HCT116 (cell line): ENCODE data around the gene APBA2. TPM values are rescaled to one million over a fixed set of nuclear protein-coding genes. Genes with fewer than 3 reads are reported as not detected.

Experiments used
- ATAC-seq: fragments of 200-7000 bp; cut with Tn5 transposase; 2 replicates; pipeline ENCODE4 v1.9.1; 2020; ENCODE audit warnings: mild to moderate bottlenecking, moderate library complexity
- BruUV-seq: library from RNA; stranded (reverse); fragments of 400-500 nt; replicated peaks from 2 replicates; lab custom pipeline; 2021; lab: Mats Ljungman, UMichigan
- CTCF ChIA-PET: fragments of 300-600 bp; sonication (Branson Sonifier 250); formaldehyde crosslinking; loops from one replicate; lab custom pipeline; 2021; ENCODE audit warnings: antibody characterized with exemption; lab: Charles Lee
- POLR2A ChIA-PET: fragments of 300-600, 350-600 bp; sonication (Branson Sonifier 250); formaldehyde crosslinking; loops from one replicate; lab custom pipeline; 2021; ENCODE audit warnings: antibody characterized with exemption; lab: Charles Lee
- RAD21 ChIA-PET, 2 experiments: fragments of 300-600 bp; sonication (Branson Sonifier 250); formaldehyde crosslinking; loops; one replicate each; lab custom pipeline; 2023; ENCODE audit warnings: low total read pairs in 2 of 2; ENCODE audit not compliant: uncharacterized antibody in 2 of 2, unreplicated experiment in 2 of 2, low non-redundant PET in 1 of 2; lab: Charles Lee
- DNase-seq: peaks from one replicate; pipeline ENCODE4 v3.0.0-alpha.2; 2010; ENCODE audit warnings: low read depth, low spot score
- H2AFZ ChIP-seq: fragments of 200-600 bp; shearing (Covaris generic), sonication (generic); 2 replicates; pipeline ENCODE4 v1.6.1; 2017; ENCODE audit warnings: low read depth, mixed run types, mixed read lengths, antibody characterized with exemption, low read length; ENCODE audit not compliant: poor library complexity, severe bottlenecking
- H3K27ac ChIP-seq: 2 replicates; pipeline ENCODE4 v1.5.1; 2012; ENCODE audit warnings: low read depth, low read length
- H3K27me3 ChIP-seq: fragments of 200-600 bp; sonication (generic); 2 replicates; pipeline ENCODE4 v1.6.1; 2016; ENCODE audit warnings: mixed run types, low read length, mixed read lengths; ENCODE audit not compliant: insufficient read depth
- H3K36me3 ChIP-seq, 2 experiments: fragments of 200-500 bp in 1 of 2; fragments of 200-600 bp in 1 of 2; sonication (Bioruptor generic) in 1 of 2; sonication (generic) in 1 of 2; 2 replicates each; pipeline versions ENCODE4 v1.5.1 to v1.6.1; 2014 to 2016; ENCODE audit warnings: low read length in 2 of 2, inconsistent platforms in 1 of 2, mixed read lengths in 1 of 2, mixed run types in 1 of 2; ENCODE audit not compliant: insufficient read depth in 2 of 2, control insufficient read depth in 1 of 2
- H3K4me1 ChIP-seq, 2 experiments: fragments of 200-600 bp in 1 of 2; sonication (generic) in 1 of 2; 2 replicates each; pipeline versions ENCODE4 v1.5.1 to v1.6.1; 2012 to 2017; ENCODE audit warnings: low read length in 2 of 2, inconsistent platforms in 1 of 2, mild to moderate bottlenecking in 1 of 2, mixed read lengths in 1 of 2, mixed run types in 1 of 2, moderate library complexity in 1 of 2; ENCODE audit not compliant: insufficient read depth in 2 of 2, control insufficient read depth in 1 of 2
- H3K4me2 ChIP-seq: fragments of 200-600 bp; sonication (generic); 2 replicates; pipeline ENCODE4 v1.6.1; 2017; ENCODE audit warnings: mixed run types, low read length, mixed read lengths
- H3K4me3 ChIP-seq, 2 experiments: fragments of 200-600 bp in 1 of 2; sonication (generic) in 1 of 2; replicated peaks in 1 of 2; 2 replicates each; pipeline ENCODE4 v1.5.1; 2011 to 2016; ENCODE audit warnings: low read length in 2 of 2, control low read depth in 1 of 2, low read depth in 1 of 2, mild to moderate bottlenecking in 1 of 2, mixed read lengths in 1 of 2, mixed run types in 1 of 2
- H3K79me2 ChIP-seq: fragments of 200-600 bp; sonication (generic); 2 replicates; pipeline ENCODE4 v1.6.1; 2017; ENCODE audit warnings: mild to moderate bottlenecking, mixed run types, low read length, moderate library complexity, mixed read lengths; ENCODE audit not compliant: insufficient read depth
- H3K9ac ChIP-seq: fragments of 200-600 bp; sonication (generic); 2 replicates; pipeline ENCODE4 v1.6.1; 2016; ENCODE audit warnings: low read length, mixed read lengths
- H3K9me2 ChIP-seq: fragments of 200-600 bp; sonication (generic), shearing (Covaris generic); 2 replicates; pipeline ENCODE4 v1.6.1; 2017; ENCODE audit warnings: mixed run types, mild to moderate bottlenecking, moderate library complexity; ENCODE audit not compliant: insufficient read depth
- H3K9me3 ChIP-seq, 2 experiments: fragments of 200-500 bp in 1 of 2; fragments of 200-600 bp in 1 of 2; sonication (Bioruptor generic) in 1 of 2; sonication (generic) in 1 of 2; 2 replicates each; pipeline ENCODE4 v1.6.1; 2014 to 2017; ENCODE audit warnings: low read length in 2 of 2, mixed read lengths in 2 of 2, inconsistent platforms in 1 of 2, low read depth in 1 of 2, mild to moderate bottlenecking in 1 of 2, mixed run types in 1 of 2, moderate library complexity in 1 of 2; ENCODE audit not compliant: control insufficient read depth in 1 of 2, insufficient read depth in 1 of 2
- H4K20me1 ChIP-seq: fragments of 200-600 bp; sonication (generic), shearing (Covaris generic); 2 replicates; pipeline ENCODE4 v1.6.1; 2017; ENCODE audit warnings: mixed run types, mild to moderate bottlenecking, moderate library complexity; ENCODE audit not compliant: insufficient read depth
- EGR1 ChIP-seq: IDR thresholded peaks from 2 replicates; pipeline ENCODE4 v1.6.1; 2012; ENCODE audit warnings: low read depth
- ELF1 ChIP-seq: IDR thresholded peaks from 2 replicates; pipeline ENCODE4 v1.6.1; 2012; ENCODE audit warnings: low read depth, borderline replicate concordance
- EZH2 ChIP-seq: fragments of 200-600 bp; sonication (generic); IDR thresholded peaks from 2 replicates; pipeline ENCODE4 v1.6.1; 2017; ENCODE audit warnings: antibody characterized with exemption, mixed run types
- EZH2phosphoT487 ChIP-seq: fragments of 200-600 bp; IDR thresholded peaks from 2 replicates; pipeline ENCODE4 v1.6.1; 2018; ENCODE audit warnings: antibody characterized with exemption, borderline replicate concordance
- JUND ChIP-seq: IDR thresholded peaks from 2 replicates; pipeline ENCODE4 v1.6.1; 2012
- POLR2A ChIP-seq: IDR thresholded peaks from 2 replicates; pipeline ENCODE4 v1.7.0; 2011; ENCODE audit warnings: borderline replicate concordance; ENCODE audit not compliant: insufficient read depth, insufficient read length; ENCODE audit errors: extremely low read depth
- POLR2AphosphoS5 ChIP-seq: IDR thresholded peaks from 2 replicates; pipeline ENCODE4 v1.6.1; 2011; ENCODE audit warnings: mild to moderate bottlenecking, low read depth, low read length, moderate library complexity
- RAD21 ChIP-seq: IDR thresholded peaks from 2 replicates; pipeline ENCODE4 v1.6.1; 2012; ENCODE audit warnings: low read depth, mild to moderate bottlenecking
- SRF ChIP-seq: IDR thresholded peaks from 2 replicates; pipeline ENCODE4 v1.6.1; 2012; ENCODE audit warnings: low read depth
- TCF7L2 ChIP-seq: IDR thresholded peaks from 2 replicates; pipeline ENCODE4 v1.7.0; 2011; ENCODE audit warnings: borderline replicate concordance, inconsistent platforms; ENCODE audit not compliant: insufficient read depth, insufficient read length; ENCODE audit errors: extremely low read depth
- YY1 ChIP-seq: IDR thresholded peaks from 2 replicates; pipeline ENCODE4 v1.6.1; 2011; ENCODE audit warnings: low read length, low read depth, moderate library complexity, mild to moderate bottlenecking; ENCODE audit not compliant: insufficient replicate concordance; ENCODE audit errors: extremely low read depth
- ZFX ChIP-seq: fragments of 450-650 bp; IDR thresholded peaks from 2 replicates; pipeline ENCODE4 v1.6.1; 2017
- intact Hi-C: fragments of 100-400 bp; cut with micrococcal nuclease; formaldehyde crosslinking; loops from 2 replicates; pipeline ENCODE4 v1.10.0; 2022
- total RNA-seq: library from RNA; stranded (reverse); gene quantifications from one replicate; pipeline ENCODE4 v1.2.1, GENCODE V29; 2021; ENCODE audit not compliant: unreplicated experiment
- TF ChIP-seq, protein P1 (sequence below): IDR thresholded peaks from 2 replicates; pipeline ENCODE4 v1.6.1; 2012
- TF ChIP-seq, protein P2 (sequence below), 3 experiments: fragments of 200-600 bp in 1 of 3; sonication (generic) in 1 of 3; IDR thresholded peaks in 2 of 3; conservative IDR thresholded peaks in 1 of 3; 2 replicates each; pipeline ENCODE4 v1.5.1; 2012 to 2017; ENCODE audit warnings: low read depth in 2 of 3, low read length in 2 of 3, antibody characterized with exemption in 1 of 3, borderline replicate concordance in 1 of 3, control low read depth in 1 of 3, mild to moderate bottlenecking in 1 of 3, mixed read lengths in 1 of 3, mixed run types in 1 of 3, moderate library complexity in 1 of 3; ENCODE audit not compliant: insufficient read depth in 1 of 3
- TF ChIP-seq, protein P3 (sequence below): IDR thresholded peaks from 2 replicates; pipeline ENCODE4 v1.6.1; 2012; ENCODE audit warnings: low read depth
- TF ChIP-seq, protein P4 (sequence below): IDR thresholded peaks from 2 replicates; pipeline ENCODE4 v1.6.1; 2012
- TF ChIP-seq, protein P5 (sequence below): IDR thresholded peaks from 2 replicates; pipeline ENCODE4 v1.6.1; 2011; ENCODE audit warnings: mild to moderate bottlenecking, low read length, moderate library complexity; ENCODE audit not compliant: insufficient replicate concordance; ENCODE audit errors: extremely low read depth

The APBA2 gene
- total RNA-seq, 1 experiment from 2014 or later: 0.47 TPM

DNA sequence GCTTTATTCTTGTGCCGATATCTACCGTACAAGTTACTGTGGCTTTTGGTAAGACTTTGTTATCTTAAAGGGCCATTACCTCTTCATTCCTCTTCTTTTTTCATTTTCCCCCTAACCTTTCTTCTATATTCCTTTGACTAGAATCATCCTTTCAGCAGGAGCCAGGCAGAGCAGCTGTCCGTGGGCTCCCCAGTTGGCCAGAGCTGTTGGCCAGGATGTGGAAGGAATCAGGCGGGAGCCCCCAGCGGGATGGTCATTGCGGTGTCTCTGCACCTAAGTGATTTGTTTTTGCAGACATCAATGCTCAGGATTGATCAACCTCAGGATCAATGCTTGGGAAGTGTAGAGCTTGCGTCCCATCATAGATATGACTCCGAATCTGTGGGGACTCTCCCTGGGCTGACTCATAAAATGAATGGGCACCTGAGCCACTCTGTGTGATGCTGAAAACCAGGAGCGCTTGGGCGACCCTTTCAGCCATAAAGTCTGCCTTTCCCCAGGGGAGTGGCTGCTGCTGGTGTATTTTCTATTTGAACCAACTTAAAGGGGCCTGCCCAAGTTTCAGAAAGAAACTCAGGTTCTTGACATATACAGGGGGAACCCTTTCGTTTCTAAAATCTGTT, 21.7 kb downstream of the APBA2 start:
- ATAC-seq (no peak), DNase-seq (no peak)
- Histone ChIP-seq H3K9me3 (no peaks in the 10 kb centered on the region), H3K79me2 (no peaks in the 10 kb centered on the region), H3K27ac (no peak overlapping the region), H4K20me1 (no peaks in the 10 kb centered on the region), H3K27me3 (peaks cover 6% of the 10 kb centered on the region; the same call in 1 of the 2 replicates), H3K9me2 (no peaks in the 10 kb centered on the region), H3K9ac (no peak overlapping the region), H3K36me3 (no peaks in the 10 kb centered on the region), H2AFZ (no peak overlapping the region), H3K4me1 (no peaks in the 10 kb centered on the region), H3K4me2 (no peak overlapping the region), H3K4me3 (no peak overlapping the region)
- POLR2A ChIA-PET: no interaction called here
- CTCF ChIA-PET: interaction anchor here (1.2 kb wide), 1 partner anchor 12 kb away, joined by 3 read pairs; no protein-coding TSS in a partner anchor
- RAD21 ChIA-PET: no interaction called here
- BruUV-seq: no TSS peak
- TF ChIP-seq EZH2phosphoT487 (no peak), ZFX (no peak), EZH2 (no peak), POLR2AphosphoS5 (no peak), ELF1 (no peak), YY1 (no peak), RAD21 (no peak), POLR2A (no peak), SRF (no peak), EGR1 (no peak), TCF7L2 (no peak), JUND (no peak)
- TF ChIP-seq, protein P1, sequence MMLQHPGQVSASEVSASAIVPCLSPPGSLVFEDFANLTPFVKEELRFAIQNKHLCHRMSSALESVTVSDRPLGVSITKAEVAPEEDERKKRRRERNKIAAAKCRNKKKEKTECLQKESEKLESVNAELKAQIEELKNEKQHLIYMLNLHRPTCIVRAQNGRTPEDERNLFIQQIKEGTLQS: no peak
- TF ChIP-seq, protein P2, sequence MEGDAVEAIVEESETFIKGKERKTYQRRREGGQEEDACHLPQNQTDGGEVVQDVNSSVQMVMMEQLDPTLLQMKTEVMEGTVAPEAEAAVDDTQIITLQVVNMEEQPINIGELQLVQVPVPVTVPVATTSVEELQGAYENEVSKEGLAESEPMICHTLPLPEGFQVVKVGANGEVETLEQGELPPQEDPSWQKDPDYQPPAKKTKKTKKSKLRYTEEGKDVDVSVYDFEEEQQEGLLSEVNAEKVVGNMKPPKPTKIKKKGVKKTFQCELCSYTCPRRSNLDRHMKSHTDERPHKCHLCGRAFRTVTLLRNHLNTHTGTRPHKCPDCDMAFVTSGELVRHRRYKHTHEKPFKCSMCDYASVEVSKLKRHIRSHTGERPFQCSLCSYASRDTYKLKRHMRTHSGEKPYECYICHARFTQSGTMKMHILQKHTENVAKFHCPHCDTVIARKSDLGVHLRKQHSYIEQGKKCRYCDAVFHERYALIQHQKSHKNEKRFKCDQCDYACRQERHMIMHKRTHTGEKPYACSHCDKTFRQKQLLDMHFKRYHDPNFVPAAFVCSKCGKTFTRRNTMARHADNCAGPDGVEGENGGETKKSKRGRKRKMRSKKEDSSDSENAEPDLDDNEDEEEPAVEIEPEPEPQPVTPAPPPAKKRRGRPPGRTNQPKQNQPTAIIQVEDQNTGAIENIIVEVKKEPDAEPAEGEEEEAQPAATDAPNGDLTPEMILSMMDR (IDR thresholded peaks at IDR 0.05 in 2 of 3, conservative IDR thresholded peaks at IDR 0.05 in 1 of 3; ENCODE audit: borderline replicate concordance in 1 of 3, insufficient read depth in 1 of 3, low read depth in 2 of 3, low read length in 2 of 3): no peak
- TF ChIP-seq, protein P3, sequence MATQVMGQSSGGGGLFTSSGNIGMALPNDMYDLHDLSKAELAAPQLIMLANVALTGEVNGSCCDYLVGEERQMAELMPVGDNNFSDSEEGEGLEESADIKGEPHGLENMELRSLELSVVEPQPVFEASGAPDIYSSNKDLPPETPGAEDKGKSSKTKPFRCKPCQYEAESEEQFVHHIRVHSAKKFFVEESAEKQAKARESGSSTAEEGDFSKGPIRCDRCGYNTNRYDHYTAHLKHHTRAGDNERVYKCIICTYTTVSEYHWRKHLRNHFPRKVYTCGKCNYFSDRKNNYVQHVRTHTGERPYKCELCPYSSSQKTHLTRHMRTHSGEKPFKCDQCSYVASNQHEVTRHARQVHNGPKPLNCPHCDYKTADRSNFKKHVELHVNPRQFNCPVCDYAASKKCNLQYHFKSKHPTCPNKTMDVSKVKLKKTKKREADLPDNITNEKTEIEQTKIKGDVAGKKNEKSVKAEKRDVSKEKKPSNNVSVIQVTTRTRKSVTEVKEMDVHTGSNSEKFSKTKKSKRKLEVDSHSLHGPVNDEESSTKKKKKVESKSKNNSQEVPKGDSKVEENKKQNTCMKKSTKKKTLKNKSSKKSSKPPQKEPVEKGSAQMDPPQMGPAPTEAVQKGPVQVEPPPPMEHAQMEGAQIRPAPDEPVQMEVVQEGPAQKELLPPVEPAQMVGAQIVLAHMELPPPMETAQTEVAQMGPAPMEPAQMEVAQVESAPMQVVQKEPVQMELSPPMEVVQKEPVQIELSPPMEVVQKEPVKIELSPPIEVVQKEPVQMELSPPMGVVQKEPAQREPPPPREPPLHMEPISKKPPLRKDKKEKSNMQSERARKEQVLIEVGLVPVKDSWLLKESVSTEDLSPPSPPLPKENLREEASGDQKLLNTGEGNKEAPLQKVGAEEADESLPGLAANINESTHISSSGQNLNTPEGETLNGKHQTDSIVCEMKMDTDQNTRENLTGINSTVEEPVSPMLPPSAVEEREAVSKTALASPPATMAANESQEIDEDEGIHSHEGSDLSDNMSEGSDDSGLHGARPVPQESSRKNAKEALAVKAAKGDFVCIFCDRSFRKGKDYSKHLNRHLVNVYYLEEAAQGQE: no peak
- TF ChIP-seq, protein P4, sequence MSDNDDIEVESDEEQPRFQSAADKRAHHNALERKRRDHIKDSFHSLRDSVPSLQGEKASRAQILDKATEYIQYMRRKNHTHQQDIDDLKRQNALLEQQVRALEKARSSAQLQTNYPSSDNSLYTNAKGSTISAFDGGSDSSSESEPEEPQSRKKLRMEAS: no peak
- TF ChIP-seq, protein P5, sequence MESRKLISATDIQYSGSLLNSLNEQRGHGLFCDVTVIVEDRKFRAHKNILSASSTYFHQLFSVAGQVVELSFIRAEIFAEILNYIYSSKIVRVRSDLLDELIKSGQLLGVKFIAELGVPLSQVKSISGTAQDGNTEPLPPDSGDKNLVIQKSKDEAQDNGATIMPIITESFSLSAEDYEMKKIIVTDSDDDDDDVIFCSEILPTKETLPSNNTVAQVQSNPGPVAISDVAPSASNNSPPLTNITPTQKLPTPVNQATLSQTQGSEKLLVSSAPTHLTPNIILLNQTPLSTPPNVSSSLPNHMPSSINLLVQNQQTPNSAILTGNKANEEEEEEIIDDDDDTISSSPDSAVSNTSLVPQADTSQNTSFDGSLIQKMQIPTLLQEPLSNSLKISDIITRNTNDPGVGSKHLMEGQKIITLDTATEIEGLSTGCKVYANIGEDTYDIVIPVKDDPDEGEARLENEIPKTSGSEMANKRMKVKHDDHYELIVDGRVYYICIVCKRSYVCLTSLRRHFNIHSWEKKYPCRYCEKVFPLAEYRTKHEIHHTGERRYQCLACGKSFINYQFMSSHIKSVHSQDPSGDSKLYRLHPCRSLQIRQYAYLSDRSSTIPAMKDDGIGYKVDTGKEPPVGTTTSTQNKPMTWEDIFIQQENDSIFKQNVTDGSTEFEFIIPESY: no peak
- intact Hi-C loops: no loop called here
